ENCODE measurements around the gene GPR75.

GPR75 gene

GRCh38 chr2:53859206-53860181 lies at the start of gene GPR75:
Gene GPR75, minus strand, starts transcription at chr2:53859967. Its CDS starts 5,211 bp downstream, at chr2:53854756.
- no peak for TF ChIP-seq CTCF (IDR thresholded peaks at IDR 0.05; ENCODE audit: control extremely low read depth, extremely low read depth, low read depth, missing control alignments)
- ChIA-PET POLR2A (no interaction called here), CTCF (interaction anchor here (1.5 kb wide), 1 partner anchor 72 kb away, joined by 4 read pairs; no protein-coding TSS in a partner anchor)
- no peak for DNase-seq (ENCODE audit: extremely low spot score)

GRCh38 chr2:53907582-53907981 lies 47.8 kb upstream of the GPR75 start:
- CTCF ChIA-PET, result no interaction called here
- POLR2A ChIA-PET, result no interaction called here
- DNase-seq (ENCODE audit: extremely low spot score), result no peak
- TF ChIP-seq CTCF (IDR thresholded peaks at IDR 0.05; ENCODE audit: control extremely low read depth, extremely low read depth, low read depth, missing control alignments), result no peak

GRCh38 chr2:53905396-53905795 lies 45.6 kb upstream of the GPR75 start:
- no peak for DNase-seq (ENCODE audit: extremely low spot score)
- ChIA-PET CTCF (interaction anchor here (1.4 to 2.2 kb wide), 4 partner anchors 9 to 137 kb away, joined by 3 to 5 read pairs (median 3); partner anchors contain the start of gene CHAC2), POLR2A (no interaction called here)
- TF ChIP-seq CTCF (IDR thresholded peaks at IDR 0.05; ENCODE audit: control extremely low read depth, extremely low read depth, low read depth, missing control alignments), result no peak

GRCh38 chr2:53903011-53903410 lies 43.2 kb upstream of the GPR75 start:
- POLR2A ChIA-PET, result no interaction called here
- no peak for TF ChIP-seq CTCF (IDR thresholded peaks at IDR 0.05; ENCODE audit: control extremely low read depth, extremely low read depth, low read depth, missing control alignments)
- CTCF ChIA-PET, result interaction anchor here (1.7 to 1.9 kb wide), 2 partner anchors 10 to 14 kb away, joined by 5 to 8 read pairs; no protein-coding TSS in a partner anchor
- DNase-seq (ENCODE audit: extremely low spot score), result no peak

- TF ChIP-seq CTCF (IDR thresholded peaks at IDR 0.05; ENCODE audit: control extremely low read depth, extremely low read depth, low read depth, missing control alignments), result no peak
- DNase-seq (ENCODE audit: extremely low spot score), result no peak
- ChIA-PET CTCF (interaction anchor here (1.0 to 1.9 kb wide), 3 partner anchors 11 to 17 kb away, joined by 3 to 5 read pairs (median 3); no protein-coding TSS in a partner anchor), POLR2A (no interaction called here)
These were observed 41.4 kb upstream of the GPR75 start for GRCh38 chr2:53901192-53901591.

- no peak for DNase-seq (ENCODE audit: extremely low spot score)
- CTCF ChIA-PET, result interaction anchor here (2.1 kb wide), 1 partner anchor 9 kb away, joined by 5 read pairs; no protein-coding TSS in a partner anchor
- no peak for TF ChIP-seq CTCF (IDR thresholded peaks at IDR 0.05; ENCODE audit: control extremely low read depth, extremely low read depth, low read depth, missing control alignments)
- POLR2A ChIA-PET, result no interaction called here
These were observed 37.1 kb upstream of the GPR75 start for GRCh38 chr2:53896864-53897263.

Data from GM10248 (cell line).